ENCODE measurements around the gene ZBTB42. TPM values are rescaled to one million over a fixed set of nuclear protein-coding genes. Genes with fewer than 3 reads are reported as not detected.
"Not testable (repeated sequence)": the region's sequence is repeated elsewhere in the genome, so short reads cannot be mapped to it uniquely, and the experiment has no call there.

The ZBTB42 gene
- total and polyA plus RNA-seq, 4 donors = 1.5 to 9.4 (median 4.9) TPM

GRCh38 chr14:104813286-104813685 is 12.4 kb downstream of the ZBTB42 start:
- Histone ChIP-seq H3K4me3 (ENCODE audit: low read depth in 1 of 3, low read length in 3 of 3) (no peak overlapping the region), H3K36me3 (ENCODE audit: control insufficient read depth in 4 of 4, insufficient read depth in 3 of 4, low read depth in 1 of 4, low read length in 3 of 4) (no peaks in the 10 kb centered on the region), H3K9ac (ENCODE audit: low read depth in 1 of 2, low read length in 2 of 2) (no peak overlapping the region), H3K4me1 (ENCODE audit: control insufficient read depth in 4 of 4, insufficient read depth in 4 of 4, low read length in 3 of 4) (peaks cover 1 to 22% (median 10%) of the 10 kb centered on the region in 4 donors), H3K27ac (ENCODE audit: low read depth in 1 of 2, low read length in 2 of 2) (no peak overlapping the region), H3K27me3 (ENCODE audit: control insufficient read depth in 4 of 4, insufficient read depth in 4 of 4, low read length in 3 of 4) (no peaks in the 10 kb centered on the region), H3K9me3 (ENCODE audit: control insufficient read depth in 4 of 4, low read length in 3 of 4) (no peaks in the 10 kb centered on the region)
- no peak for DNase-seq (ENCODE audit: low spot score)
- WGBS = 83% methylated on average over 7 of the region's 7 CpGs
- TF ChIP-seq HNF4A (conservative IDR thresholded peaks at IDR 0.05) (no peak), RXRA (IDR thresholded peaks at IDR 0.05) (peak in 1 of 2 donors; percentile 17)

- WGBS = 90% methylated on average over 15 of the region's 15 CpGs
- not testable (repeated sequence) for H3K9ac ChIP-seq (ENCODE audit: low read depth in 1 of 2, low read length in 2 of 2); H3K9me3 ChIP-seq (ENCODE audit: control insufficient read depth in 4 of 4, low read length in 3 of 4); DNase-seq (ENCODE audit: low spot score); H3K36me3 ChIP-seq (ENCODE audit: control insufficient read depth in 4 of 4, insufficient read depth in 3 of 4, low read depth in 1 of 4, low read length in 3 of 4); H3K27me3 ChIP-seq (ENCODE audit: control insufficient read depth in 4 of 4, insufficient read depth in 4 of 4, low read length in 3 of 4)
- Histone ChIP-seq H3K27ac (ENCODE audit: low read depth in 1 of 2, low read length in 2 of 2) (peak overlapping the region in 1 of 2 donors; percentile 87), H3K4me3 (ENCODE audit: low read depth in 1 of 3, low read length in 3 of 3) (peak overlapping the region in 1 of 3 donors; percentile 91), H3K4me1 (ENCODE audit: control insufficient read depth in 4 of 4, insufficient read depth in 4 of 4, low read length in 3 of 4) (peaks cover 1 to 22% (median 10%) of the 10 kb centered on the region in 4 donors)
These were observed 13.8 kb downstream of the ZBTB42 start for GRCh38 chr14:104814701-104815100.

GRCh38 chr14:104816616-104816884 is 15.6 kb downstream of the ZBTB42 start:
- H3K27ac ChIP-seq (ENCODE audit: low read depth in 1 of 2, low read length in 2 of 2) = peak overlapping the region; percentile 87 to 89
- WGBS = under 1% methylated on average over 8 of the region's 8 CpGs
- no peak for TF ChIP-seq SP1 (IDR thresholded peaks at IDR 0.05)
- no peak for TF ChIP-seq FOXA2 (IDR thresholded peaks at IDR 0.05)
- no peak for TF ChIP-seq TAF1 (conservative IDR thresholded peaks at IDR 0.05)
- no peak for TF ChIP-seq MAX (IDR thresholded peaks at IDR 0.05)
- TF ChIP-seq ZBTB33 (IDR thresholded peaks at IDR 0.05) = no peak
- no peak for TF ChIP-seq RAD21 (IDR thresholded peaks at IDR 0.05)
- TF ChIP-seq HNF4A (conservative IDR thresholded peaks at IDR 0.05) = no peak
- no peak for TF ChIP-seq HNF4G (IDR thresholded peaks at IDR 0.05)
- no peak for TF ChIP-seq JUND (IDR thresholded peaks at IDR 0.05)
- TF ChIP-seq RXRA (IDR thresholded peaks at IDR 0.05) = no peak
- no peak for TF ChIP-seq EGR1 (IDR thresholded peaks at IDR 0.05; ENCODE audit: low read depth in 2 of 2)
- TF ChIP-seq FOXA1 (IDR thresholded peaks at IDR 0.05) = no peak
- H3K27me3 ChIP-seq (ENCODE audit: control insufficient read depth in 4 of 4, insufficient read depth in 4 of 4, low read length in 3 of 4) = no peaks in the 10 kb centered on the region
- DNase-seq (ENCODE audit: low spot score) = no peak
- H3K4me1 ChIP-seq (ENCODE audit: control insufficient read depth in 4 of 4, insufficient read depth in 4 of 4, low read length in 3 of 4) = peaks cover 1 to 22% (median 11%) of the 10 kb centered on the region in 4 donors
- H3K9ac ChIP-seq (ENCODE audit: low read depth in 1 of 2, low read length in 2 of 2) = peak overlapping the region in 1 of 2 donors; percentile 82
- no peaks in the 10 kb centered on the region for H3K36me3 ChIP-seq (ENCODE audit: control insufficient read depth in 4 of 4, insufficient read depth in 3 of 4, low read depth in 1 of 4, low read length in 3 of 4)
- peak overlapping the region; percentile 68 to 91 (median 74) for H3K4me3 ChIP-seq (ENCODE audit: low read depth in 1 of 3, low read length in 3 of 3)
- H3K9me3 ChIP-seq (ENCODE audit: control insufficient read depth in 4 of 4, low read length in 3 of 4) = no peaks in the 10 kb centered on the region

- no peak for DNase-seq (ENCODE audit: low spot score)
- WGBS = 96% methylated on average over 8 of the region's 8 CpGs
- Histone ChIP-seq H3K27me3 (ENCODE audit: control insufficient read depth in 4 of 4, insufficient read depth in 4 of 4, low read length in 3 of 4) (no peaks in the 10 kb centered on the region), H3K4me1 (ENCODE audit: control insufficient read depth in 4 of 4, insufficient read depth in 4 of 4, low read length in 3 of 4) (peaks cover 1 to 22% (median 11%) of the 10 kb centered on the region in 4 donors), H3K9me3 (ENCODE audit: control insufficient read depth in 4 of 4, low read length in 3 of 4) (no peaks in the 10 kb centered on the region), H3K27ac (ENCODE audit: low read depth in 1 of 2, low read length in 2 of 2) (no peak overlapping the region), H3K9ac (ENCODE audit: low read depth in 1 of 2, low read length in 2 of 2) (no peak overlapping the region), H3K36me3 (ENCODE audit: control insufficient read depth in 4 of 4, insufficient read depth in 3 of 4, low read depth in 1 of 4, low read length in 3 of 4) (no peaks in the 10 kb centered on the region), H3K4me3 (ENCODE audit: low read depth in 1 of 3, low read length in 3 of 3) (no peak overlapping the region)
- no peak for TF ChIP-seq HNF4G (IDR thresholded peaks at IDR 0.05)
- no peak for TF ChIP-seq TAF1 (conservative IDR thresholded peaks at IDR 0.05)
- no peak for TF ChIP-seq JUND (IDR thresholded peaks at IDR 0.05)
- TF ChIP-seq YY1 (IDR thresholded peaks at IDR 0.05) = no peak
- TF ChIP-seq RAD21 (IDR thresholded peaks at IDR 0.05) = no peak
- no peak for TF ChIP-seq SP1 (IDR thresholded peaks at IDR 0.05)
- no peak for TF ChIP-seq ATF3 (IDR thresholded peaks at IDR 0.05)
- no peak for TF ChIP-seq GABPA (IDR thresholded peaks at IDR 0.05 in 1 of 2, conservative IDR thresholded peaks at IDR 0.05 in 1 of 2)
These were observed 17.2 kb downstream of the ZBTB42 start for GRCh38 chr14:104817930-104818713.

All from liver (tissue), 9 donors.